RWPE1 (cell line): ENCODE data around the gene SPDYE6.
A peak's percentile ranks its signal among the peaks of the same experiment; 100 is the strongest.

Experiments used
- CTCF ChIA-PET: fragments of 350-600 bp; sonication (Branson Sonifier 250); formaldehyde crosslinking; extraction: SDS; loops from one replicate; lab custom pipeline; 2021; lab: Yijun Ruan, JAX
- POLR2A ChIA-PET: fragments of 400-600 bp; formaldehyde crosslinking; extraction: SDS; loops from one replicate; lab custom pipeline; 2020; ENCODE audit warnings: antibody characterized with exemption; ENCODE audit not compliant: low non-redundant PET; lab: Yijun Ruan, JAX
- DNase-seq: peaks from one replicate; pipeline ENCODE4 v3.0.0; 2012; ENCODE audit warnings: low spot score
- H3K27ac ChIP-seq: fragments of 450-650 bp; 2 replicates; pipeline ENCODE4 v1.5.1; 2017
- TF ChIP-seq, protein P1 (sequence below): fragments of 450-650 bp; conservative IDR thresholded peaks from 2 replicates; pipeline ENCODE4 v1.5.1; 2017; ENCODE audit warnings: low read depth, mild to moderate bottlenecking

SPDYE6 gene

DNA sequence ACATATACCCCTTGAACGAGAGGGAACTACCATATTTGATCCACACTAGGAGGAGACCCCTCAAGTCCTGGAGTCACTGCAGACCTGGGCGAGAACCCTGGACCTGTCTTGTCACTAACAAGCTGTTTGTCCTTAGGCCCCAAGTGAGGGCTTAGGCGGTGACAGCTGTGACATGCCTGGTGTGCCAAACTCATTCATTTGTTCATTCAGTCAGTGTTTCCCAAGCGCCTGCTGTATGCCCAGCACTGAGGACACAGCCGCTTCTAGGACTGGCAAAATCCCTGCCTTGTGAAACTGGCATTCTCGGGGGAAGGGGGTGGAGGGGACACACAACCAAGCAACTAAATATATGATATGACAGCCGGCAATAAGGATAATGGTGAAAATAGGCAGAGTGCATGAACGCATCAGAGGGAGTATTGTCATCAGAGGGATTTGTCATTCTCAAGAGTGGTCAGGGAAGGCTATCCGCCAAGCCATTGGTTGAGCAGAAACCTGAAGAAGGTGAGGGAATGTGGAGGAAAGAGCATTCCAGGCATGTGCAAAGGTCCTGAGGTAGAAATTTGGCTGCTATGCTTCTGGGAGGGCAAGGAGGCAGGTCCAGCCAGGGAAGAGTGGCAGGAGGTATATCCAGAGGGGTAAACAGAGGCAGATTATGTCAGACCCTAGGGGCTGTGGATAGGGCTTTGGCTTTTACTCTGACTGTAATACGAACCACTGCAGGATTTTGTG, 58.6 kb downstream of the SPDYE6 start:
- no peak overlapping the region for H3K27ac ChIP-seq
- TF ChIP-seq, protein P1, sequence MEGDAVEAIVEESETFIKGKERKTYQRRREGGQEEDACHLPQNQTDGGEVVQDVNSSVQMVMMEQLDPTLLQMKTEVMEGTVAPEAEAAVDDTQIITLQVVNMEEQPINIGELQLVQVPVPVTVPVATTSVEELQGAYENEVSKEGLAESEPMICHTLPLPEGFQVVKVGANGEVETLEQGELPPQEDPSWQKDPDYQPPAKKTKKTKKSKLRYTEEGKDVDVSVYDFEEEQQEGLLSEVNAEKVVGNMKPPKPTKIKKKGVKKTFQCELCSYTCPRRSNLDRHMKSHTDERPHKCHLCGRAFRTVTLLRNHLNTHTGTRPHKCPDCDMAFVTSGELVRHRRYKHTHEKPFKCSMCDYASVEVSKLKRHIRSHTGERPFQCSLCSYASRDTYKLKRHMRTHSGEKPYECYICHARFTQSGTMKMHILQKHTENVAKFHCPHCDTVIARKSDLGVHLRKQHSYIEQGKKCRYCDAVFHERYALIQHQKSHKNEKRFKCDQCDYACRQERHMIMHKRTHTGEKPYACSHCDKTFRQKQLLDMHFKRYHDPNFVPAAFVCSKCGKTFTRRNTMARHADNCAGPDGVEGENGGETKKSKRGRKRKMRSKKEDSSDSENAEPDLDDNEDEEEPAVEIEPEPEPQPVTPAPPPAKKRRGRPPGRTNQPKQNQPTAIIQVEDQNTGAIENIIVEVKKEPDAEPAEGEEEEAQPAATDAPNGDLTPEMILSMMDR: no peak
- ChIA-PET CTCF (no interaction called here), POLR2A (no interaction called here)
- no peak for DNase-seq

- DNase-seq: no peak
- CTCF ChIA-PET: no interaction called here
- POLR2A ChIA-PET: no interaction called here
- TF ChIP-seq, protein P1: no peak
- peak overlapping the region; percentile 11; the same call in 1 of the 2 replicates for H3K27ac ChIP-seq
Measured at GRCh38 chr7:102296514-102296913, 59.7 kb downstream of the SPDYE6 start.

GRCh38 chr7:102296179-102296438, 60.1 kb downstream of the SPDYE6 start:
- CTCF ChIA-PET: no interaction called here

More at GRCh38 chr7:102296179-102296438, 60.1 kb downstream of the SPDYE6 start:
- H3K27ac ChIP-seq: peak overlapping the region; percentile 11; the same call in 1 of the 2 replicates
- TF ChIP-seq, protein P1: no peak
- DNase-seq: no peak
- POLR2A ChIA-PET: no interaction called here
